Subcutaneous abdominal adipose tissue (tissue), 5 donors: ENCODE measurements around the gene RARRES2.

Experiments used
- H3K27ac ChIP-seq: one replicate; pipeline ENCODE4 v1.7.0; 2013; ENCODE audit warnings: low read depth, mild to moderate bottlenecking, inconsistent platforms, low read length, moderate library complexity
- H3K27me3 ChIP-seq, 5 donors: one replicate each; pipeline ENCODE4 v1.7.0; 2013; ENCODE audit warnings: low read length in 5 of 5, inconsistent platforms in 1 of 5; ENCODE audit not compliant: control insufficient read depth in 5 of 5, insufficient read depth in 4 of 5
- H3K36me3 ChIP-seq, 5 donors: one replicate each; pipeline ENCODE4 v1.7.0; 2013; ENCODE audit warnings: low read length in 5 of 5; ENCODE audit not compliant: control insufficient read depth in 5 of 5, insufficient read depth in 5 of 5
- H3K4me1 ChIP-seq, 5 donors: one replicate each; pipeline ENCODE4 v1.7.0; 2013; ENCODE audit warnings: low read length in 5 of 5, mild to moderate bottlenecking in 3 of 5, moderate library complexity in 1 of 5; ENCODE audit not compliant: control insufficient read depth in 5 of 5, insufficient read depth in 5 of 5
- H3K4me3 ChIP-seq, 5 donors: one replicate each; pipeline ENCODE4 v1.7.0; 2013; ENCODE audit warnings: low read length in 5 of 5, low read depth in 1 of 5
- H3K9ac ChIP-seq, 5 donors: one replicate each; pipeline ENCODE4 v1.7.0; 2013; ENCODE audit warnings: low read length in 5 of 5, mild to moderate bottlenecking in 4 of 5, moderate library complexity in 3 of 5
- H3K9me3 ChIP-seq, 5 donors: one replicate each; pipeline ENCODE4 v1.7.0; 2013; ENCODE audit warnings: low read length in 5 of 5; ENCODE audit not compliant: control insufficient read depth in 5 of 5
- donor health status: healthy.
- donor health status: healthy.
- donor health status: healthy.
- donor health status: healthy.
- donor health status: healthy.

Gene RARRES2

GRCh38 chr7:150338166-150338829, 3.1 kb downstream of the RARRES2 start:
- H3K9ac ChIP-seq, result peak overlapping the region in 1 of 5 donors; percentile 26
- H3K9me3 ChIP-seq, result peaks cover 0 to under 1% (median 0%) of the 10 kb centered on the region in 5 donors
- H3K27ac ChIP-seq, result peak overlapping the region; percentile 10
- H3K4me3 ChIP-seq, result peak overlapping the region in 2 of 5 donors; percentile 80 to 83
- H3K36me3 ChIP-seq, result peaks cover 0 to 26% (median 12%) of the 10 kb centered on the region in 5 donors
- peaks cover 0 to 19% (median 9%) of the 10 kb centered on the region in 5 donors for H3K27me3 ChIP-seq
- peaks cover 5 to 71% (median 58%) of the 10 kb centered on the region in 5 donors for H3K4me1 ChIP-seq

- H3K27ac ChIP-seq, result no peak overlapping the region
Observed at GRCh38 chr7:150337659-150338081, 3.8 kb downstream of the RARRES2 start.

DNA sequence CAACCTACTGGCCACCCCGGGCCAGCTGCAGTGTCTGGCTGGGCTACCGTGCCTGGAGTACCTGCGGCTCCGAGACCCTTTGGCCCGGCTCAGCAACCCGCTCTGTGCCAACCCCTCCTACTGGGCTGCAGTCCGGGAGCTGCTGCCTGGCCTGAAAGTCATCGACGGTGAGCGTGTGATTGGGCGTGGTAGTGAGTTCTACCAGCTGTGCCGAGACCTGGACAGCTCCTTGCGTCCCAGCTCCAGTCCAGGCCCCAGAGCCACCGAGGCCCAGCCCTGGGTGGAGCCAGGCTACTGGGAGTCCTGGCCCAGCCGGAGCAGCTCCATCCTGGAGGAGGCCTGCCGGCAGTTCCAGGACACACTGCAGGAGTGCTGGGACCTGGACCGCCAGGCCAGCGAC, 4.2 kb downstream of the RARRES2 start:
- no peak overlapping the region for H3K27ac ChIP-seq
- H3K9ac ChIP-seq, result no peak overlapping the region
- H3K27me3 ChIP-seq, result peaks cover 0 to 19% (median 8%) of the 10 kb centered on the region in 5 donors
- H3K4me1 ChIP-seq, result peaks cover 5 to 71% (median 58%) of the 10 kb centered on the region in 5 donors
- no peak overlapping the region for H3K4me3 ChIP-seq
- H3K36me3 ChIP-seq, result peaks cover 0 to 28% (median 18%) of the 10 kb centered on the region in 5 donors
- H3K9me3 ChIP-seq, result no peaks in the 10 kb centered on the region

More at GRCh38 chr7:150337659-150338081, 3.8 kb downstream of the RARRES2 start:
- Histone ChIP-seq H3K36me3 (peaks cover 0 to 28% (median 18%) of the 10 kb centered on the region in 5 donors), H3K4me1 (peaks cover 5 to 71% (median 58%) of the 10 kb centered on the region in 5 donors), H3K9ac (peak overlapping the region in 1 of 5 donors; percentile 26), H3K4me3 (no peak overlapping the region), H3K9me3 (no peaks in the 10 kb centered on the region), H3K27me3 (peaks cover 0 to 19% (median 9%) of the 10 kb centered on the region in 5 donors)

DNA sequence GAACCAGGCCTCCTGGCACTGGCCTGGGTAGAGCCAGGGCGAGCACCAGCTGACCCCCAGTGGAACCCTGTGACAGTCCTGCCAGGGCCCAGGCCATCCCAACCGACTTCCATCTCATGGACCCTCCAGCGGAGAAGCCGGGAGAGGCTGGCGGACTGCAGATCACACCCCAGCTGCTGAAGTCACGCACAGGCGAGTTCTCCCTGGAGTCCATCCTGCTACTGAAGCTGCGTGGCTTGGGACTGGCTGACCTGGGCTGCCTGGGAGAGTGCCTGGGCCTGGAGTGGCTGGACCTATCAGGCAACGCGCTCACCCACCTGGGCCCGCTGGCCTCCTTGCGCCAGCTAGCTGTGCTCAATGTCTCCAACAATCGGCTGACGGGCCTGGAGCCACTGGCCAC, 4.7 kb downstream of the RARRES2 start:
- Histone ChIP-seq H3K9me3 (no peaks in the 10 kb centered on the region), H3K4me3 (no peak overlapping the region), H3K4me1 (peaks cover 5 to 67% (median 55%) of the 10 kb centered on the region in 5 donors), H3K9ac (no peak overlapping the region), H3K27me3 (peaks cover 0 to 14% (median 5%) of the 10 kb centered on the region in 5 donors), H3K36me3 (peaks cover 0 to 28% (median 18%) of the 10 kb centered on the region in 5 donors), H3K27ac (no peak overlapping the region)

- Histone ChIP-seq H3K36me3 (peaks cover 0 to 32% (median 18%) of the 10 kb centered on the region in 5 donors), H3K9me3 (no peaks in the 10 kb centered on the region), H3K27ac (peak overlapping the region; percentile 41), H3K9ac (peak overlapping the region in 1 of 5 donors; percentile 10), H3K4me3 (no peak overlapping the region), H3K27me3 (peaks cover 0 to 12% (median 5%) of the 10 kb centered on the region in 5 donors), H3K4me1 (peaks cover 5 to 59% (median 54%) of the 10 kb centered on the region in 5 donors)
Observed at GRCh38 chr7:150335774-150336112, 5.7 kb downstream of the RARRES2 start.

DNA sequence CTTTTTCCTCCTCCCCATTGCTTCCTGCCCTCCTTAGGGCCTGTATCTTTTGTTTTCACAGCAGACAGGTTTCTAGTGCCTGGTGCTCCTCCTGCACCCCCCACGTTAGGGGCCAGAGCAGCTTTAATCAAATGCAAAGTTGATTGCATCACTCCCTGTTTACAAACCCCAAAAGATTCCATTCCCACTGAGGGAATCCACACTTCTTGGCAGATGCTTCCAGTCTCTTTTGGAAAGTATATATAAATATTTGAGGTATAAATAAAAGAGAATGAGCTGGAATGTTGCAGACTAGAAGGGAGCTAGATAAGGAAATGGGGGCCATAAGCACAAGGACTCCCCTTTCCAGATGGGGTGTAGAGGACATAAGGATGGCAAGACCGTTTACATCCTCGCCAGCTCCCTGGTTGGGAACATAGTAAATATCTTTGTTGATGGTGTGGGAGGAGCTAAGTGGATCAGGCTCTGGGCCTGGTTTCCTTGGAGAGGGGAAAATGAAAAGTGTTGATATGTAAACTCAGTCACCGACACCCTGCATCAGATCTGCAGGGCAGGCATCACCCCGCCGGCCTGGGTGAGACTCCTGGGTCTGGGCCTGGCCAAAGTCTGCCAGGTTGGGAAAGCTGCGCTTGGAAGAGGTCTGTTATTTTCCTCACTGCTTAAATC, 6.2 kb downstream of the RARRES2 start:
- H3K27me3 ChIP-seq, result peaks cover 0 to 10% (median 4%) of the 10 kb centered on the region in 5 donors
- H3K27ac ChIP-seq, result peak overlapping the region; percentile 41
- H3K36me3 ChIP-seq, result peaks cover 0 to 37% (median 18%) of the 10 kb centered on the region in 5 donors
- no peaks in the 10 kb centered on the region for H3K9me3 ChIP-seq
- no peak overlapping the region for H3K4me3 ChIP-seq
- H3K4me1 ChIP-seq, result peaks cover 5 to 55% (median 54%) of the 10 kb centered on the region in 5 donors
- peak overlapping the region in 1 of 5 donors; percentile 10 for H3K9ac ChIP-seq

- H3K4me3 ChIP-seq, result no peak overlapping the region
- H3K36me3 ChIP-seq, result peaks cover 0 to 36% (median 18%) of the 10 kb centered on the region in 5 donors
- peaks cover 3 to 55% (median 47%) of the 10 kb centered on the region in 5 donors for H3K4me1 ChIP-seq
- no peak overlapping the region for H3K27ac ChIP-seq
- H3K9ac ChIP-seq, result no peak overlapping the region
- no peaks in the 10 kb centered on the region for H3K9me3 ChIP-seq
- H3K27me3 ChIP-seq, result peaks cover 0 to 6% (median 0%) of the 10 kb centered on the region in 5 donors
Observed at GRCh38 chr7:150334108-150334507, 7.3 kb downstream of the RARRES2 start.

- Histone ChIP-seq H3K27me3 (peaks cover 0 to 2% (median 0%) of the 10 kb centered on the region in 5 donors), H3K9ac (no peak overlapping the region), H3K9me3 (no peaks in the 10 kb centered on the region), H3K4me1 (peaks cover 3 to 51% (median 42%) of the 10 kb centered on the region in 5 donors), H3K36me3 (peaks cover 0 to 34% (median 15%) of the 10 kb centered on the region in 5 donors), H3K27ac (no peak overlapping the region), H3K4me3 (no peak overlapping the region)
Observed at GRCh38 chr7:150333659-150334058, 7.8 kb downstream of the RARRES2 start.

- no peak overlapping the region for H3K4me3 ChIP-seq
- H3K27ac ChIP-seq, result no peak overlapping the region
- H3K36me3 ChIP-seq, result peaks cover 0 to 31% (median 11%) of the 10 kb centered on the region in 5 donors
Observed at GRCh38 chr7:150332852-150333635, 8.4 kb downstream of the RARRES2 start.

More at GRCh38 chr7:150332852-150333635, 8.4 kb downstream of the RARRES2 start:
- no peak overlapping the region for H3K9ac ChIP-seq
- no peaks in the 10 kb centered on the region for H3K27me3 ChIP-seq
- peaks cover 3 to 45% (median 36%) of the 10 kb centered on the region in 5 donors for H3K4me1 ChIP-seq
- H3K9me3 ChIP-seq, result no peaks in the 10 kb centered on the region
